Esophagus muscularis mucosa (tissue), 4 donors: ENCODE measurements around the gene E2F2. TPM values are rescaled to one million over a fixed set of nuclear protein-coding genes. Genes with fewer than 3 reads are reported as not detected.

Experiments
- DNase-seq: peaks from one replicate; pipeline ENCODE4 v3.0.0-alpha.2; 2017; ENCODE audit errors: extremely low spot score
- H3K27ac ChIP-seq, 4 donors: fragments of 200-600 bp; sonication (generic); replicated peaks in 1 of 4; 1 replicate in 3 of 4; 2 replicates in 1 of 4; pipeline ENCODE4 v1.5.1; 2016 to 2019; ENCODE audit warnings: mild to moderate bottlenecking in 1 of 4
- H3K27me3 ChIP-seq, 4 donors: fragments of 200-600 bp; sonication (generic); one replicate each; pipeline versions ENCODE4 v1.5.1 to v1.6.0; 2016 to 2019
- H3K36me3 ChIP-seq, 4 donors: fragments of 200-600 bp; sonication (generic); one replicate each; pipeline ENCODE4 v1.5.1; 2016 to 2019
- H3K4me1 ChIP-seq, 4 donors: fragments of 200-600 bp; sonication (generic); one replicate each; pipeline ENCODE4 v1.5.1; 2016 to 2019
- H3K4me3 ChIP-seq, 4 donors: fragments of 200-600 bp; sonication (generic); 1 replicate in 2 of 4; 2 replicates in 2 of 4; pipeline ENCODE4 v1.5.1; 2016 to 2019; ENCODE audit warnings: mild to moderate bottlenecking in 4 of 4, moderate library complexity in 1 of 4
- H3K9me3 ChIP-seq, 4 donors: fragments of 200-600 bp; sonication (generic); 1 replicate in 3 of 4; 2 replicates in 1 of 4; pipeline ENCODE4 v1.5.1; 2016 to 2019
- EP300 ChIP-seq: sonication (generic); formaldehyde crosslinking; IDR thresholded peaks from one replicate; pipeline ENCODE4 v1.6.1; 2017; ENCODE audit warnings: antibody characterized with exemption
- POLR2A ChIP-seq: fragments of 450-650 bp; IDR thresholded peaks from one replicate; pipeline ENCODE4 v1.6.1; 2017; ENCODE audit warnings: antibody characterized with exemption, moderate library complexity, mild to moderate bottlenecking, low read depth
- POLR2AphosphoS5 ChIP-seq, 2 donors: sonication (generic); formaldehyde crosslinking; IDR thresholded peaks; one replicate each; pipeline ENCODE4 v1.6.1; 2017; ENCODE audit warnings: antibody characterized with exemption in 2 of 2
- WGBS: methylation state at CpG from one replicate; pipeline ENCODE4 v1.1.5; 2018; 5-methylcytosine and 5-hydroxymethylcytosine counted together
- intact Hi-C: fragments of 100-400 bp; cut with DNase I; formaldehyde crosslinking; loops from one replicate; pipeline ENCODE4 v1.15.1; 2023
- total RNA-seq, 4 donors: library from RNA; depleted of rRNA; stranded (reverse); fragments of >200 nt; gene quantifications; one replicate each; pipeline versions ENCODE4 v1.1.0 to v1.2.1, GENCODE V29; 2016
- TF ChIP-seq, protein P1 (sequence below), 3 experiments: fragments of 200-600 bp in 2 of 3; fragments of 450-650 bp in 1 of 3; sonication (generic) in 2 of 3; IDR thresholded peaks; one replicate each; pipeline ENCODE4 v1.5.1; 2017 to 2019; ENCODE audit warnings: antibody characterized with exemption in 3 of 3, mild to moderate bottlenecking in 2 of 3, moderate library complexity in 1 of 3

The E2F2 gene
- total RNA-seq, 4 donors from 2014 or later: 0.11 to 0.26 (median 0.17) TPM; not detected in 1

DNA sequence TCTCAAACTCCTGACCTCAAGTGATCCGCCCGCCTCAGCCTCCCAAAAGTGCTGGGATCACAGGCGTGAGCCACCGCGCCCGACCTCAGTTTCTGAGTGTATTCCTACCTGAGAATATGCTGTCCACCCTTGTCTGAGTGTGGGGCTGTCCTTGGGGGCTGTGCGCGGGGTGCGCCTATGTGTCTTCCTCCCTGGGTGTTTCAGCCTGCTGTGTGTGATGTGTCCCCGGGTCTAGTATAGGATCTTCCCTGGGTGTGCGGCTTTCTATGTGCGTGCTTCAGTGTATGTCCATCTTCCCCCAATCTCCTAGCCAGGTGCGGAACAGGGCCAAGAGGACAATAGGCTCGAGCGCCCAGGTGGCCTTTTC is 36.6 kb upstream of the E2F2 start:
- intact Hi-C loops: no loop called here
- WGBS: 68% methylated on average over 14 of the region's 15 CpGs
- no peaks in the 10 kb centered on the region for H3K9me3 ChIP-seq
- TF ChIP-seq POLR2AphosphoS5 (IDR thresholded peaks at IDR 0.05): no peak
- TF ChIP-seq POLR2A: no peak
- TF ChIP-seq EP300: no peak
- TF ChIP-seq, protein P1, sequence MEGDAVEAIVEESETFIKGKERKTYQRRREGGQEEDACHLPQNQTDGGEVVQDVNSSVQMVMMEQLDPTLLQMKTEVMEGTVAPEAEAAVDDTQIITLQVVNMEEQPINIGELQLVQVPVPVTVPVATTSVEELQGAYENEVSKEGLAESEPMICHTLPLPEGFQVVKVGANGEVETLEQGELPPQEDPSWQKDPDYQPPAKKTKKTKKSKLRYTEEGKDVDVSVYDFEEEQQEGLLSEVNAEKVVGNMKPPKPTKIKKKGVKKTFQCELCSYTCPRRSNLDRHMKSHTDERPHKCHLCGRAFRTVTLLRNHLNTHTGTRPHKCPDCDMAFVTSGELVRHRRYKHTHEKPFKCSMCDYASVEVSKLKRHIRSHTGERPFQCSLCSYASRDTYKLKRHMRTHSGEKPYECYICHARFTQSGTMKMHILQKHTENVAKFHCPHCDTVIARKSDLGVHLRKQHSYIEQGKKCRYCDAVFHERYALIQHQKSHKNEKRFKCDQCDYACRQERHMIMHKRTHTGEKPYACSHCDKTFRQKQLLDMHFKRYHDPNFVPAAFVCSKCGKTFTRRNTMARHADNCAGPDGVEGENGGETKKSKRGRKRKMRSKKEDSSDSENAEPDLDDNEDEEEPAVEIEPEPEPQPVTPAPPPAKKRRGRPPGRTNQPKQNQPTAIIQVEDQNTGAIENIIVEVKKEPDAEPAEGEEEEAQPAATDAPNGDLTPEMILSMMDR (IDR thresholded peaks at IDR 0.05): no peak
- peak overlapping the region; percentile 73 to 82 (median 78) for H3K4me3 ChIP-seq
- peaks cover 32 to 68% (median 49%) of the 10 kb centered on the region in 4 donors for H3K4me1 ChIP-seq
- H3K27ac ChIP-seq: peak overlapping the region; percentile 87 to 93 (median 92)
- no peaks in the 10 kb centered on the region for H3K27me3 ChIP-seq
- DNase-seq: no peak
- no peaks in the 10 kb centered on the region for H3K36me3 ChIP-seq

DNA sequence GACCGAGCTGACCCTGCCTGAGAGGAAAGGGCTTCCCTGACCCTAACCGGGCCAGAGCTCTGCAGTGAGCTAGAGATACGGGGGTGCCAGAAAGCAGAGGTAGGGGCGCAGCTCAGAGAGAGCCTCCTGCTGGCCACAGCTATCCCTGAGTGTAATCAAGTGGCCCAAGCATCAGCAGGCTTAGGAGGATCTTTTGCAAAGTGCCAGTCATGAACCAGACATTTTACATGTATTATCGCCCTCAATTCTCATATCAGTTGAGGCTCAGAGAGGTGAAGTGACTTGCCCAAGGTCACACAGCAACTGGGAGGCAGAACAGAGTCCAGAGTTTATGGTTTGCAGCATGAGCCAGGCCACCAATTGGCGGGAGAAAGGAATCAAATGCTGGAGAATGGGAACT is 35.3 kb upstream of the E2F2 start:
- H3K4me1 ChIP-seq: peaks cover 40 to 78% (median 62%) of the 10 kb centered on the region in 4 donors

DNA sequence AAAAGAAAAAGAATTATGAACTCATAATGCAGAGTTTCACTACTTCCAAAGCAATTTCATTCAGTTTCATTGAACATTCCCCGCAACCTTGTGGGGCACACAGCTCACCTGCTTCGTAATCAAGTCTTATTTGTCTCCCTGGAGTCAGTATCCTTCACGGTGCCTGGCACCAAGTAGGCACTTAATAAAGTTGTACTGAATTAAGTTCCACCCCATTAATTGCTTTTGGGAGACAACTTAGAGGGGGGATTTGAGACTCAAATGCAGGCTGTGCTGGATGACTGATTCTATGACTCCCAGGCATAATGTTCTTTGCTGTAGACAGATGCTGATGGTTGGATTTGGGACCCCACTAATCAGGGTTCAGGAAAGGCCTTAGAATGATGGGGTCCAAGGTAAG is 34.7 kb upstream of the E2F2 start:
- no peak for DNase-seq
- no peaks in the 10 kb centered on the region for H3K27me3 ChIP-seq
- H3K4me3 ChIP-seq: no peak overlapping the region
- peak overlapping the region; percentile 94 to 97 (median 96) for H3K27ac ChIP-seq
- intact Hi-C loops: no loop called here
- TF ChIP-seq, protein P1 (IDR thresholded peaks at IDR 0.05): no peak
- TF ChIP-seq EP300 (no peak), POLR2A (no peak), POLR2AphosphoS5 (IDR thresholded peaks at IDR 0.05) (no peak)
- no peaks in the 10 kb centered on the region for H3K9me3 ChIP-seq
- 91% methylated on average over 3 of the region's 3 CpGs for WGBS
- no peaks in the 10 kb centered on the region for H3K36me3 ChIP-seq
- H3K4me1 ChIP-seq: peaks cover 45 to 84% (median 67%) of the 10 kb centered on the region in 4 donors

More for the DNA sequence above, 35.3 kb upstream of the E2F2 start:
- Histone ChIP-seq H3K27me3 (no peaks in the 10 kb centered on the region), H3K9me3 (no peaks in the 10 kb centered on the region), H3K4me3 (no peak overlapping the region), H3K27ac (peak overlapping the region; percentile 94 to 97 (median 96)), H3K36me3 (no peaks in the 10 kb centered on the region)
- no peak for DNase-seq
- WGBS: 90% methylated on average over 6 of the region's 6 CpGs
- no peak for TF ChIP-seq POLR2AphosphoS5 (IDR thresholded peaks at IDR 0.05)
- TF ChIP-seq, protein P1 (IDR thresholded peaks at IDR 0.05): no peak
- TF ChIP-seq POLR2A: no peak
- TF ChIP-seq EP300: no peak
- intact Hi-C loops: no loop called here

DNA sequence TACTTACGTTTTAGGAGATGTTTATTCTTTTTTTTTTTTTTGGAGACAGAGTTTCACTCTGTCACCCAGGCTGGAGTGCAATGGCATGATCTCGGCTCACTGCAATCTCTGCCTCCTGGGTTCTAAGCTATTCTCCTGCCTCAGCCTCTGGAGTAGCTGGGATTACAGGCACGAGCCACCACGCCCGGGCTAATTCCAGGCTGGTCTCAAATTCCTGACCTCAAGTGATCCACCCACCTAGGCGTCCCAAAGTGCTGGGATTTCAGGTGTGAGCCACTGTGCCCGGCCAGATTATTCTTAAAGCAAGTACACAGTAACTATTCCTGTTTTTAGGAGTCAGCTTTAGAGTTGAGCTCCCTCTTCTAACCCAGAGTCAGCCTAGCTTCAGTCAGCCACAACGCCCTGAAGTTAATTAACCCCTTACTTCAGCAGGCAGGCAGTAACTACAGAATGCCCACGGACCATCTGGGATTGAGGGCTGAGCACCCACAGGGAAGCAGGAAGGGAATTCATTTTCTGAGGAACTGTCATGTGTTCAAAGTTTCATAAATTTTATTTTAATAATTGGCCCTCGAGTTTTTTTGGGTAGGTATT is 33.6 kb upstream of the E2F2 start:
- Histone ChIP-seq H3K27me3 (no peaks in the 10 kb centered on the region), H3K9me3 (no peaks in the 10 kb centered on the region), H3K4me1 (peaks cover 56 to 95% (median 78%) of the 10 kb centered on the region in 4 donors), H3K27ac (peak overlapping the region; percentile 94 to 97 (median 96)), H3K4me3 (no peak overlapping the region), H3K36me3 (no peaks in the 10 kb centered on the region)
- no peak for DNase-seq
- 48% methylated on average over 10 of the region's 10 CpGs for WGBS
- TF ChIP-seq, protein P1 (IDR thresholded peaks at IDR 0.05): no peak
- TF ChIP-seq EP300 (no peak), POLR2A (no peak), POLR2AphosphoS5 (IDR thresholded peaks at IDR 0.05) (no peak)
- intact Hi-C loops: no loop called here
